GM18868 (cell line): Measurements from ENCODE around the gene HIPK2.

Experiments used
- ATAC-seq: cut with Tn5 transposase; IDR thresholded peaks from one replicate; pipeline ENCODE4 v1.9.1; 2021; ENCODE audit warnings: mild to moderate bottlenecking, moderate library complexity; ENCODE audit not compliant: unreplicated experiment

HIPK2 gene

GRCh38 chr7:139753081-139753692, 24.6 kb downstream of the HIPK2 start:
- no peak for ATAC-seq

- no peak for ATAC-seq
Observed at GRCh38 chr7:139752604-139753003, 25.2 kb downstream of the HIPK2 start.

GRCh38 chr7:139752148-139752547, 25.6 kb downstream of the HIPK2 start:
- ATAC-seq = no peak

GRCh38 chr7:139750459-139751095, 27.2 kb downstream of the HIPK2 start:
- ATAC-seq = no peak

GRCh38 chr7:139749545-139749944, 28.3 kb downstream of the HIPK2 start:
- ATAC-seq = no peak

- no peak for ATAC-seq
Observed at GRCh38 chr7:139748941-139749340, 28.9 kb downstream of the HIPK2 start.

GRCh38 chr7:139748373-139748765, 29.4 kb downstream of the HIPK2 start:
- no peak for ATAC-seq

GRCh38 chr7:139747662-139748372, 30.0 kb downstream of the HIPK2 start:
- ATAC-seq = no peak

- ATAC-seq = no peak
Observed at GRCh38 chr7:139746652-139747051, 31.1 kb downstream of the HIPK2 start.

GRCh38 chr7:139745678-139746143, 32.1 kb downstream of the HIPK2 start:
- no peak for ATAC-seq

GRCh38 chr7:139744768-139745677, 32.8 kb downstream of the HIPK2 start:
- ATAC-seq = no peak

- ATAC-seq = no peak
Observed at GRCh38 chr7:139743967-139744767, 33.6 kb downstream of the HIPK2 start.

GRCh38 chr7:139743267-139743966, 34.4 kb downstream of the HIPK2 start:
- no peak for ATAC-seq

- no peak for ATAC-seq
Observed at GRCh38 chr7:139741789-139742344, 35.9 kb downstream of the HIPK2 start.

- no peak for ATAC-seq
Observed at GRCh38 chr7:139741239-139741638, 36.6 kb downstream of the HIPK2 start.

- no peak for ATAC-seq
Observed at GRCh38 chr7:139739863-139740597, 37.8 kb downstream of the HIPK2 start.

- no peak for ATAC-seq
Observed at GRCh38 chr7:139738772-139739171, 39.0 kb downstream of the HIPK2 start.

- ATAC-seq = no peak
Observed at GRCh38 chr7:139738101-139738489, 39.7 kb downstream of the HIPK2 start.
